Epidermal melanocyte (primary cell): ENCODE data around the gene CLDN4.
"Not testable (repeated sequence)": the region's sequence is repeated elsewhere in the genome, so short reads cannot be mapped to it uniquely, and the experiment has no call there.

ENCODE experiments used
- DNase-seq: peaks from one replicate; pipeline ENCODE4 v3.0.0; 2011; ENCODE audit warnings: low spot score; ENCODE audit not compliant: insufficient read length

The CLDN4 gene

GRCh38 chr7:73842067-73842976 is 11.5 kb downstream of the CLDN4 start, which contains the start of gene METTL27:
TSS of gene METTL27 (minus strand) at chr7:73842516. CDS start at chr7:73842140, 376 bp downstream.
- DNase-seq, result peak; percentile 99

- no peak for DNase-seq
These were observed 13.3 kb downstream of the CLDN4 start for GRCh38 chr7:73844131-73844547.

- DNase-seq, result no peak
These were observed 14.2 kb downstream of the CLDN4 start for GRCh38 chr7:73844848-73845460.

- not testable (repeated sequence) for DNase-seq
These were observed 15.0 kb downstream of the CLDN4 start for GRCh38 chr7:73845701-73846195.

- DNase-seq, result no peak
These were observed 17.3 kb downstream of the CLDN4 start for GRCh38 chr7:73847941-73848723.

GRCh38 chr7:73850781-73851207 is 20.0 kb downstream of the CLDN4 start:
- DNase-seq, result peak; percentile 78

- DNase-seq, result no peak
These were observed 20.9 kb downstream of the CLDN4 start for GRCh38 chr7:73851410-73852338.

GRCh38 chr7:73852500-73852899 is 21.7 kb downstream of the CLDN4 start:
- no peak for DNase-seq

- DNase-seq, result no peak
These were observed 26.1 kb downstream of the CLDN4 start for GRCh38 chr7:73856941-73857340.

GRCh38 chr7:73858807-73859206 is 28.0 kb downstream of the CLDN4 start:
- DNase-seq, result no peak

- DNase-seq, result no peak
These were observed 30.1 kb downstream of the CLDN4 start, which contains the start of gene TMEM270 for GRCh38 chr7:73860859-73861258. TSS of gene TMEM270 (plus strand) at chr7:73861159. CDS start at chr7:73861195, 36 bp downstream.

GRCh38 chr7:73861305-73861704 is 30.5 kb downstream of the CLDN4 start:
- DNase-seq, result no peak

GRCh38 chr7:73864981-73865711 is 34.4 kb downstream of the CLDN4 start:
- DNase-seq, result no peak

- DNase-seq, result no peak
These were observed 35.1 kb downstream of the CLDN4 start for GRCh38 chr7:73865738-73866445.

GRCh38 chr7:73866446-73866767 is 35.6 kb downstream of the CLDN4 start:
- DNase-seq, result no peak

- no peak for DNase-seq
These were observed 38.4 kb downstream of the CLDN4 start for GRCh38 chr7:73869011-73869798.

GRCh38 chr7:73870041-73870492 is 39.3 kb downstream of the CLDN4 start:
- DNase-seq, result no peak
